Fibroblast of lung (primary cell): Measurements from ENCODE around the gene KCND3.

Experiments used
- EZH2 ChIP-seq: IDR thresholded peaks from 2 replicates; pipeline ENCODE4 v1.5.1; 2012; ENCODE audit warnings: low read length, control low read depth, mild to moderate bottlenecking; ENCODE audit errors: missing control alignments
- TF ChIP-seq, protein P1 (sequence below), 2 donors: IDR thresholded peaks in 1 of 2; conservative IDR thresholded peaks in 1 of 2; 1 replicate in 1 of 2; 2 replicates in 1 of 2; pipeline ENCODE4 v1.5.1; 2011 to 2012; ENCODE audit warnings: low read length in 2 of 2, control low read depth in 1 of 2, inconsistent platforms in 1 of 2, low read depth in 1 of 2, mild to moderate bottlenecking in 1 of 2

DNA sequence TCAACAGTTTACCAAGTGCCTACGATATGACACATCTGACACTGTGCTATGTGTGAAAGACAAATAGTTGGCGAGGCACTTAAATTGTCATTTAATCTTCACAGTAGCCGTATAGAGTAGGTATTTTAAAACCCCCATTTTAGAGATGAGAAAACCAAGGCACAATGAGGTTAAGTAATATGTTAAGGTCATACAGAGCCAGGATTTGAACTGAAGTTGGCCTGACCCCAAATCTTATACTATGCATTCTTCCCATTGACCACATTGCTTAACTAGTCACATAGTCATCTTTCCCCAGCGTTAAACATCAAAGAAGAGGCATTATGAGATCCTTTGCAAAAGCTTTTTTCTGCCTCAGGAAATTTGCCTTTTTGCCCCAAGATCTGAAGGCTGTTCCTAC is 254.1 kb downstream of the KCND3 start:
- TF ChIP-seq, protein P1, sequence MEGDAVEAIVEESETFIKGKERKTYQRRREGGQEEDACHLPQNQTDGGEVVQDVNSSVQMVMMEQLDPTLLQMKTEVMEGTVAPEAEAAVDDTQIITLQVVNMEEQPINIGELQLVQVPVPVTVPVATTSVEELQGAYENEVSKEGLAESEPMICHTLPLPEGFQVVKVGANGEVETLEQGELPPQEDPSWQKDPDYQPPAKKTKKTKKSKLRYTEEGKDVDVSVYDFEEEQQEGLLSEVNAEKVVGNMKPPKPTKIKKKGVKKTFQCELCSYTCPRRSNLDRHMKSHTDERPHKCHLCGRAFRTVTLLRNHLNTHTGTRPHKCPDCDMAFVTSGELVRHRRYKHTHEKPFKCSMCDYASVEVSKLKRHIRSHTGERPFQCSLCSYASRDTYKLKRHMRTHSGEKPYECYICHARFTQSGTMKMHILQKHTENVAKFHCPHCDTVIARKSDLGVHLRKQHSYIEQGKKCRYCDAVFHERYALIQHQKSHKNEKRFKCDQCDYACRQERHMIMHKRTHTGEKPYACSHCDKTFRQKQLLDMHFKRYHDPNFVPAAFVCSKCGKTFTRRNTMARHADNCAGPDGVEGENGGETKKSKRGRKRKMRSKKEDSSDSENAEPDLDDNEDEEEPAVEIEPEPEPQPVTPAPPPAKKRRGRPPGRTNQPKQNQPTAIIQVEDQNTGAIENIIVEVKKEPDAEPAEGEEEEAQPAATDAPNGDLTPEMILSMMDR (conservative IDR thresholded peaks at IDR 0.05 in 1 of 2, IDR thresholded peaks at IDR 0.05 in 1 of 2; ENCODE audit: low read depth in 1 of 2, low read length in 2 of 2): no peak
- no peak for TF ChIP-seq EZH2
